Activated naive CD4-positive, alpha-beta T cell treated with anti-CD3 and anti-CD28 coated beads, Interleukin-2, amount 50 U/mL, for 24 hours (primary cell): ENCODE measurements around the gene LHX5.
A peak's percentile ranks its signal among the peaks of the same experiment; 100 is the strongest.
"Not testable (repeated sequence)": the region's sequence is repeated elsewhere in the genome, so short reads cannot be mapped to it uniquely, and the experiment has no call there.

Experiments used
- H3K27ac Mint-ChIP-seq: one replicate; pipeline ENCODE4 v1.8.0; 2021; ENCODE audit warnings: mild to moderate bottlenecking, mixed read lengths
- H3K27me3 Mint-ChIP-seq: one replicate; pipeline ENCODE4 v1.8.0; 2021; ENCODE audit warnings: mixed read lengths
- H3K36me3 Mint-ChIP-seq: one replicate; pipeline ENCODE4 v1.8.0; 2021; ENCODE audit warnings: mixed read lengths
- H3K4me1 Mint-ChIP-seq: one replicate; pipeline ENCODE4 v1.8.0; 2021; ENCODE audit warnings: mixed read lengths
- H3K4me3 Mint-ChIP-seq: one replicate; pipeline ENCODE4 v1.8.0; 2021; ENCODE audit warnings: mild to moderate bottlenecking, mixed read lengths
- H3K9me3 Mint-ChIP-seq: one replicate; pipeline ENCODE4 v1.8.0; 2021; ENCODE audit warnings: mixed read lengths

Gene LHX5

GRCh38 chr12:113471619-113472171 is at the start of gene LHX5:
Gene LHX5 (minus strand): TSS chr12:113471871. CDS start chr12:113471498, 373 bp downstream.
- Mint-ChIP-seq H3K27ac (peak within 1 kb of the TSS; percentile 30), H3K9me3 (no peaks in the 10 kb centered on the region), H3K36me3 (no peaks in the 10 kb centered on the region), H3K27me3 (peaks cover 52% of the 10 kb centered on the region), H3K4me3 (no peak within 1 kb of the TSS), H3K4me1 (peaks cover 18% of the 10 kb centered on the region)

GRCh38 chr12:113519464-113520307 is 48.0 kb upstream of the LHX5 start:
- Mint-ChIP-seq H3K27ac (no peak overlapping the region), H3K27me3 (peaks cover 42% of the 10 kb centered on the region), H3K4me1 (peaks cover 7% of the 10 kb centered on the region), H3K36me3 (no peaks in the 10 kb centered on the region), H3K4me3 (no peak overlapping the region), H3K9me3 (no peaks in the 10 kb centered on the region)

GRCh38 chr12:113515082-113515856 is 43.6 kb upstream of the LHX5 start:
- H3K4me3 Mint-ChIP-seq = peak overlapping the region; percentile 44
- peaks cover 7% of the 10 kb centered on the region for H3K4me1 Mint-ChIP-seq
- H3K9me3 Mint-ChIP-seq = no peaks in the 10 kb centered on the region
- no peaks in the 10 kb centered on the region for H3K36me3 Mint-ChIP-seq
- peaks cover 46% of the 10 kb centered on the region for H3K27me3 Mint-ChIP-seq
- no peak overlapping the region for H3K27ac Mint-ChIP-seq

- H3K9me3 Mint-ChIP-seq = no peaks in the 10 kb centered on the region
These were observed 42.9 kb upstream of the LHX5 start for GRCh38 chr12:113514602-113515001.

GRCh38 chr12:113512568-113512967 is 40.9 kb upstream of the LHX5 start:
- Mint-ChIP-seq H3K4me3 (no peak overlapping the region), H3K9me3 (no peaks in the 10 kb centered on the region), H3K27me3 (peaks cover 42% of the 10 kb centered on the region), H3K4me1 (peaks cover 7% of the 10 kb centered on the region), H3K27ac (no peak overlapping the region), H3K36me3 (no peaks in the 10 kb centered on the region)

More at GRCh38 chr12:113514602-113515001, 42.9 kb upstream of the LHX5 start:
- Mint-ChIP-seq H3K4me3 (no peak overlapping the region), H3K27ac (no peak overlapping the region), H3K27me3 (peaks cover 49% of the 10 kb centered on the region), H3K4me1 (peaks cover 7% of the 10 kb centered on the region), H3K36me3 (no peaks in the 10 kb centered on the region)

GRCh38 chr12:113506867-113507266 is 35.2 kb upstream of the LHX5 start:
- Mint-ChIP-seq H3K27ac (no peak overlapping the region), H3K36me3 (no peaks in the 10 kb centered on the region), H3K4me1 (no peaks in the 10 kb centered on the region), H3K4me3 (no peak overlapping the region), H3K9me3 (no peaks in the 10 kb centered on the region), H3K27me3 (peaks cover 33% of the 10 kb centered on the region)

- H3K4me3 Mint-ChIP-seq = no peak overlapping the region
- H3K4me1 Mint-ChIP-seq = no peaks in the 10 kb centered on the region
- H3K36me3 Mint-ChIP-seq = no peaks in the 10 kb centered on the region
- no peaks in the 10 kb centered on the region for H3K9me3 Mint-ChIP-seq
- H3K27me3 Mint-ChIP-seq = peaks cover 34% of the 10 kb centered on the region
- no peak overlapping the region for H3K27ac Mint-ChIP-seq
These were observed 34.3 kb upstream of the LHX5 start for GRCh38 chr12:113505941-113506340.

- H3K4me1 Mint-ChIP-seq = no peaks in the 10 kb centered on the region
- no peak overlapping the region for H3K27ac Mint-ChIP-seq
These were observed 33.2 kb upstream of the LHX5 start for GRCh38 chr12:113504917-113505316.

GRCh38 chr12:113500782-113501311 is 29.2 kb upstream of the LHX5 start:
- no peak overlapping the region for H3K27ac Mint-ChIP-seq
- no peaks in the 10 kb centered on the region for H3K4me1 Mint-ChIP-seq

More at GRCh38 chr12:113504917-113505316, 33.2 kb upstream of the LHX5 start:
- Mint-ChIP-seq H3K4me3 (no peak overlapping the region), H3K27me3 (peaks cover 34% of the 10 kb centered on the region), H3K36me3 (no peaks in the 10 kb centered on the region), H3K9me3 (no peaks in the 10 kb centered on the region)

GRCh38 chr12:113500306-113500675 is 28.6 kb upstream of the LHX5 start:
- Mint-ChIP-seq H3K4me3 (no peak overlapping the region), H3K4me1 (no peaks in the 10 kb centered on the region), H3K27ac (no peak overlapping the region), H3K9me3 (no peaks in the 10 kb centered on the region), H3K36me3 (no peaks in the 10 kb centered on the region), H3K27me3 (peaks cover 31% of the 10 kb centered on the region)

More at GRCh38 chr12:113500782-113501311, 29.2 kb upstream of the LHX5 start:
- Mint-ChIP-seq H3K9me3 (no peaks in the 10 kb centered on the region), H3K27me3 (peaks cover 31% of the 10 kb centered on the region), H3K36me3 (no peaks in the 10 kb centered on the region), H3K4me3 (no peak overlapping the region)

GRCh38 chr12:113498490-113498889 is 26.8 kb upstream of the LHX5 start:
- Mint-ChIP-seq H3K36me3 (no peaks in the 10 kb centered on the region), H3K4me3 (no peak overlapping the region), H3K27ac (no peak overlapping the region), H3K9me3 (no peaks in the 10 kb centered on the region), H3K4me1 (no peaks in the 10 kb centered on the region), H3K27me3 (peaks cover 24% of the 10 kb centered on the region)

- Mint-ChIP-seq H3K4me1 (no peaks in the 10 kb centered on the region), H3K27ac (no peak overlapping the region), H3K9me3 (no peaks in the 10 kb centered on the region), H3K4me3 (no peak overlapping the region), H3K36me3 (no peaks in the 10 kb centered on the region), H3K27me3 (peaks cover 22% of the 10 kb centered on the region)
These were observed 26.0 kb upstream of the LHX5 start for GRCh38 chr12:113497693-113498092.

- H3K27me3 Mint-ChIP-seq = peaks cover 18% of the 10 kb centered on the region
- H3K36me3 Mint-ChIP-seq, H3K4me1 Mint-ChIP-seq, H3K27ac Mint-ChIP-seq, H3K4me3 Mint-ChIP-seq, H3K9me3 Mint-ChIP-seq: not testable (repeated sequence)
These were observed 24.3 kb upstream of the LHX5 start for GRCh38 chr12:113495941-113496340.

- H3K4me3 Mint-ChIP-seq = no peak overlapping the region
- H3K27ac Mint-ChIP-seq = no peak overlapping the region
- H3K36me3 Mint-ChIP-seq = no peaks in the 10 kb centered on the region
- H3K9me3 Mint-ChIP-seq = no peaks in the 10 kb centered on the region
- H3K27me3 Mint-ChIP-seq = peaks cover 43% of the 10 kb centered on the region
- H3K4me1 Mint-ChIP-seq = no peaks in the 10 kb centered on the region
These were observed 16.7 kb upstream of the LHX5 start for GRCh38 chr12:113488322-113488721.

- no peaks in the 10 kb centered on the region for H3K4me1 Mint-ChIP-seq
- peaks cover 7% of the 10 kb centered on the region for H3K9me3 Mint-ChIP-seq
- H3K27me3 Mint-ChIP-seq = peaks cover 54% of the 10 kb centered on the region
- H3K27ac Mint-ChIP-seq = no peak overlapping the region
- H3K36me3 Mint-ChIP-seq = no peaks in the 10 kb centered on the region
- no peak overlapping the region for H3K4me3 Mint-ChIP-seq
These were observed 15.1 kb upstream of the LHX5 start for GRCh38 chr12:113486722-113487121.
